ENCODE results near the gene DMGDH.

DMGDH gene

GRCh38 chr5:79025054-79025472 is 44.4 kb downstream of the DMGDH start:
- TF ChIP-seq CTCF (conservative IDR thresholded peaks at IDR 0.05), result peak; percentile 100
- peak overlapping the region; percentile 40; the same call in 1 of the 2 replicates for H3K27ac ChIP-seq

DNA sequence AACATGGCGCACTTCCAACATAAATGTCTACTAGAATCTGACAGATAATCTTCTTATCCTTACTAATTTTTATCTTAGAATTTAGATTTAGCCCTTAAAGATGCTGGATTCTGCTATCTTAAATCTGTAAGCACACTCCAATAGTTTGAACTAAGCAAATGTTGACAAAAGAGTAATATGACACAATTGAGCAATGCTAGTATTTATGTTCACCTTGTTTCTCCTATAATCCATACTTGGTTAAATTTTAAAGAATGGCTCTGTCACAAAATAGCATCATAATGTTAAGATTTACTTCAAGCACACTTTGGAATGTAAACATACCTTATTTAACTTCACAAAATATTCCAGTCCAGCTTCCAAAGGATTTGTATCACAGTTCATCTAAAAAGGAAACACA is 45.5 kb downstream of the DMGDH start:
- H3K27ac ChIP-seq, result peak overlapping the region; percentile 40
- no peak for TF ChIP-seq CTCF (conservative IDR thresholded peaks at IDR 0.05)

- peak overlapping the region; percentile 40 for H3K27ac ChIP-seq
- TF ChIP-seq CTCF (conservative IDR thresholded peaks at IDR 0.05), result no peak
These were observed 46.1 kb downstream of the DMGDH start for GRCh38 chr5:79023348-79023747.

DNA sequence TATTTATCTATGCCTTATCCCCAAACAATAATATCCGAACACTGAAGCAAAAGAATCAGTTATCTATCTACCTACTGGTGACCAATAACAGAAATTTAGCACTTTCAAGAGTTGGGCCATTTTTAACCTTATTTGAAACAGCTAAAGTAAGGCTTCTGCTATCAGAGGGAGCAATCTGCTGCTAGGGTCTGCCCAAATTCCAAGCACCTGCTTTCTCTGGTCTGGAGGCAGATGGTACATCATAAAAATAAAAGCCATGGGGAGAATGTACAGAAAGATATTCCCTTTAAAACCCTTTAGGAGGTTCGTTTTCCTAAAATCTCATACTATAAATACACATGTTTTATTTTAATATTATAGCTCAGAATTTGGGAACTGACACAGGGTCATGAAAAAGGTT is 46.7 kb downstream of the DMGDH start:
- TF ChIP-seq CTCF (conservative IDR thresholded peaks at IDR 0.05), result no peak
- H3K27ac ChIP-seq, result peak overlapping the region; percentile 40; the same call in 1 of the 2 replicates

GRCh38 chr5:79021753-79022152 is 47.7 kb downstream of the DMGDH start:
- TF ChIP-seq CTCF (conservative IDR thresholded peaks at IDR 0.05), result no peak
- H3K27ac ChIP-seq, result 0 out of 2 replicates have a peak overlapping the region, but pooled peaks have one; percentile 12

DNA sequence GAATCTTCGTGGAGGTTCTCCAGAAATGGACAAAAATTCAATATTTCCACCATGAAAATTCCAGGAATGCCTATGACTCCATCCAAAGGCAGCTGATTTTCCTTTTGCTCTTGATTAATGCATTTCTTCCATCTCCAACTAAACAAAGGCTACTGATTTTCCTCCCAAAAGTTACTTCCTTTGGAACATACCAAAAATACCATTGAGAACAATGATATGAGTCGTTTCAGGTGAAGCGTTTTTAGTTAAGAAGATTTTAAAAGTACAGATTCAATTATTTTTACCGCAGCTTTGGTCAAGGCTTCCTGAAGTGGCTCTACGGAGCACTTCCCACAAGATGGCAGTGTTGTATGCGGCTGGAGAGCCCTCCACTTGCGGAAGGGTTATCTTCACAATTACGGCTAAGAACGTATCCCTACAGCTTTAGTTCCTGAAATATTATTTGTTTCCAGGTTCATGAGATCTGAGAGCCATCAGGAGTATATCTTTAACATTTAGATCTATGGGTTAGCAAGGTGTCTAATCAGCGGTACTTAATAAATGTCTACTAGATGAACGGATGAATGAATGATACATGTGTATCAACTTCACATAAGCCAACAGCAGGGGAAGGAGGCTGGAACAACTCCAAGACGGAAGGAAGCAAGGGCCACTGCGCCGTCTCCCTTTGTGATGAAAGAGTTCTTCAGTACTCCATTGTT is 48.5 kb downstream of the DMGDH start:
- peak; percentile 99 for TF ChIP-seq CTCF (conservative IDR thresholded peaks at IDR 0.05)
- 0 out of 2 replicates have a peak overlapping the region, but pooled peaks have one; percentile 12 for H3K27ac ChIP-seq

GRCh38 chr5:79014631-79015030 is 54.8 kb downstream of the DMGDH start:
- TF ChIP-seq CTCF (conservative IDR thresholded peaks at IDR 0.05), result no peak

More at GRCh38 chr5:79014631-79015030, 54.8 kb downstream of the DMGDH start:
- H3K27ac ChIP-seq, result no peak overlapping the region
